HG03378 (cell line): ENCODE data around the gene PORCN.
"Not testable (repeated sequence)": the region's sequence is repeated elsewhere in the genome, so short reads cannot be mapped to it uniquely, and the experiment has no call there.

ENCODE experiments used
- ATAC-seq: cut with Tn5 transposase; IDR thresholded peaks from one replicate; pipeline ENCODE4 v1.9.1; 2021; ENCODE audit warnings: mild to moderate bottlenecking, moderate library complexity; ENCODE audit not compliant: unreplicated experiment

Gene PORCN

GRCh38 chrX:48538641-48539344, 30.0 kb downstream of the PORCN start:
- no peak for ATAC-seq

GRCh38 chrX:48539345-48540027, 30.7 kb downstream of the PORCN start, which contains the start of gene TBC1D25:
Gene TBC1D25 (plus strand): TSS chrX:48539714. CDS start chrX:48539798, 84 bp downstream.
- ATAC-seq, result peak; percentile 69

GRCh38 chrX:48540028-48540375, 31.2 kb downstream of the PORCN start:
- peak; percentile 12 for ATAC-seq

- no peak for ATAC-seq
Observed at GRCh38 chrX:48540480-48540879, 31.7 kb downstream of the PORCN start.

GRCh38 chrX:48541140-48541814, 32.5 kb downstream of the PORCN start:
- no peak for ATAC-seq

GRCh38 chrX:48548871-48549270, 40.1 kb downstream of the PORCN start:
- ATAC-seq, result no peak

GRCh38 chrX:48555731-48556325, 47.0 kb downstream of the PORCN start:
- ATAC-seq, result not testable (repeated sequence)

GRCh38 chrX:48558271-48558670, 49.5 kb downstream of the PORCN start:
- no peak for ATAC-seq

- ATAC-seq, result no peak
Observed at GRCh38 chrX:48559636-48560035, 50.8 kb downstream of the PORCN start.

- no peak for ATAC-seq
Observed at GRCh38 chrX:48560056-48560455, 51.3 kb downstream of the PORCN start.

GRCh38 chrX:48560681-48561080, 51.9 kb downstream of the PORCN start:
- no peak for ATAC-seq

GRCh38 chrX:48569958-48570357, 61.2 kb downstream of the PORCN start:
- ATAC-seq, result peak; percentile 48
